ENCODE data around the gene SDC1.

The SDC1 gene

DNA sequence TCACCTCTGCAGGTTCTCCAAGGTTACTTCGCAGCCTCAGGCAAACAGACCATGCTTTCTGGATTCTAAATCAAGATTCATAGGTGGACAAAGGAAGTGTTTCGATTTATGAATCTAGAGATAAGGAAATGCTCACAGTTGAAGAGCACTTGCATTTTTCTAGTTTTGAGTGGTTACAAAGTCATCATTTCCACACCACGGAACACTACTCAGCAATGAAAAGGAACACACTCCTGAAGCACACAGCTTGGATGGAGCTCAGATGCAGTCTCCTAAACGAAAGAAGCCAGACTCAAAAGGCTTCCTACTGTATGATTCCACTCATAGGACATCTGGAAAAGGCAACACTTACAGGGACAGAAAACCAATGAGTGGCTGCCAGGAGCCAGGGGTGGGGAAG, 31.7 kb downstream of the SDC1 start:
- no peak for DNase-seq (ENCODE audit: low read depth, low spot score)
- in situ Hi-C loops (cut with HindIII; ENCODE audit: low sequenced_read_pairs) = no loop called here

DNA sequence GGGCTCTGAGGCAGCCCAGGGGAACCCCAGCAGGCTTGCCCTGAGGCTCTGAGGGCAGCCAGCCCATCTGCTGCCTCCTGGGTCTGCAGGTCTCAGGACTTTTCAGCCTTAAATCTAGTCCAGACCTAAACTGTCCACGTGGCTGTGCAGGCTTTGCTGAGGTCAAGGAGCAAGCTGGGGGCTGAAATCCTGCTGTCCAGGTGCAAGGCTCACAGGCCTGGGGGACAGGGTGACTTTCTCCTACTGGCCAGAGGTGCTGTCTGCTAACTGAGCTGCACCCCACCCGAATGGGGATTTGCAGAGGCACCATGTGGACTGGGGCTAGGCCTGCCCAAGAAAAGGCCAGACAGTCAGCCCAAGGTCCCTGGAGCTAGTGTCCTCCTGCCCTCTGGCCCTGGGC, 32.1 kb downstream of the SDC1 start:
- in situ Hi-C loops (cut with HindIII; ENCODE audit: low sequenced_read_pairs) = no loop called here
- DNase-seq (ENCODE audit: low read depth, low spot score) = no peak
- TF ChIP-seq, protein P1, sequence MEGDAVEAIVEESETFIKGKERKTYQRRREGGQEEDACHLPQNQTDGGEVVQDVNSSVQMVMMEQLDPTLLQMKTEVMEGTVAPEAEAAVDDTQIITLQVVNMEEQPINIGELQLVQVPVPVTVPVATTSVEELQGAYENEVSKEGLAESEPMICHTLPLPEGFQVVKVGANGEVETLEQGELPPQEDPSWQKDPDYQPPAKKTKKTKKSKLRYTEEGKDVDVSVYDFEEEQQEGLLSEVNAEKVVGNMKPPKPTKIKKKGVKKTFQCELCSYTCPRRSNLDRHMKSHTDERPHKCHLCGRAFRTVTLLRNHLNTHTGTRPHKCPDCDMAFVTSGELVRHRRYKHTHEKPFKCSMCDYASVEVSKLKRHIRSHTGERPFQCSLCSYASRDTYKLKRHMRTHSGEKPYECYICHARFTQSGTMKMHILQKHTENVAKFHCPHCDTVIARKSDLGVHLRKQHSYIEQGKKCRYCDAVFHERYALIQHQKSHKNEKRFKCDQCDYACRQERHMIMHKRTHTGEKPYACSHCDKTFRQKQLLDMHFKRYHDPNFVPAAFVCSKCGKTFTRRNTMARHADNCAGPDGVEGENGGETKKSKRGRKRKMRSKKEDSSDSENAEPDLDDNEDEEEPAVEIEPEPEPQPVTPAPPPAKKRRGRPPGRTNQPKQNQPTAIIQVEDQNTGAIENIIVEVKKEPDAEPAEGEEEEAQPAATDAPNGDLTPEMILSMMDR (IDR thresholded peaks at IDR 0.05; ENCODE audit: low read depth, low read length) = no peak
- no peak overlapping the region for H3K4me3 ChIP-seq (ENCODE audit: low read depth, low read length)

More for the DNA sequence above, 31.7 kb downstream of the SDC1 start:
- TF ChIP-seq, protein P1 (IDR thresholded peaks at IDR 0.05; ENCODE audit: low read depth, low read length) = no peak
- H3K4me3 ChIP-seq (ENCODE audit: low read depth, low read length) = no peak overlapping the region

DNA sequence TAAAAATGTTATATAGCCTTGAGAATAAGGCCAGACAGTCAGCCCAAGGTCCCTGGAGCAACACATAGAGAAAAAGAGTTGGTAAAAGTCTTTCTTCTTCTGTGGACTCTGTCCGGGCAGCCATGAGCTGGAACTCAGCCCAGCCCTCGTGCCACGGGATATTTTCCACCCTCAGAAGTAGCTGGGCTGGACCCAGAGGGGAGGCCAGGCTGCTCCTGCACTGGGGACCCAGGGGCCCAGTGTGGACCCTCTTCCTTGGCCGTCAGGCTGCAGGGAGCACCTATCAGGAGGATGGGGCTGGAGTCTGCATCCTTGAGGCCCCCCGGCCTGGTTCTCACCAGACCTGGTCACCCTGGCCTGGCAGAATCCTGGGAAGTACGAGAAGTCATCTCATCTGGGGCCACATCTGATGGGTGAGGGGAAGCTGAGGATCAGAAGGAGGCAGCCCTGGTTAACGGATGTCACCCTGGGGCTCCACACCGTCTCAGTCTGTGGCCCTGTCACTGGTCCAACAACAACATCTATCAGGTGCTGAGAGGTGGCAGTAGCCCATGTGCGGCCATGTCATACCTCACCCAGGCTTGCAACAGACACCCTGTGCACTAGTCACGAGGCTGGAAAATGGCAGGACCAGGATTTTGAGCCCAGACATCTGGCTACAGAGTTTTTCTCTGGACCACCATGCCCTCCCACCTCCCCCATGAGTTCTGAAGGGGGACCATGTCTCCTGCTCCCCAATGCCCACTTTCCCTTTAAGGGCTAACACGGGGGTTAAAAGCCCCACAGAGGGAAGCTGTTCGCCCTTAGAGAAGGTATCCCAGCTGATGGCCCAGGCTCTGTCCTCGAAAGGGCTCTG, 33.0 kb downstream of the SDC1 start:
- no peak overlapping the region for H3K4me3 ChIP-seq (ENCODE audit: low read depth, low read length)
- in situ Hi-C loops (cut with HindIII; ENCODE audit: low sequenced_read_pairs) = no loop called here
- TF ChIP-seq, protein P1 (IDR thresholded peaks at IDR 0.05; ENCODE audit: low read depth, low read length) = no peak
- no peak for DNase-seq (ENCODE audit: low read depth, low spot score)

DNA sequence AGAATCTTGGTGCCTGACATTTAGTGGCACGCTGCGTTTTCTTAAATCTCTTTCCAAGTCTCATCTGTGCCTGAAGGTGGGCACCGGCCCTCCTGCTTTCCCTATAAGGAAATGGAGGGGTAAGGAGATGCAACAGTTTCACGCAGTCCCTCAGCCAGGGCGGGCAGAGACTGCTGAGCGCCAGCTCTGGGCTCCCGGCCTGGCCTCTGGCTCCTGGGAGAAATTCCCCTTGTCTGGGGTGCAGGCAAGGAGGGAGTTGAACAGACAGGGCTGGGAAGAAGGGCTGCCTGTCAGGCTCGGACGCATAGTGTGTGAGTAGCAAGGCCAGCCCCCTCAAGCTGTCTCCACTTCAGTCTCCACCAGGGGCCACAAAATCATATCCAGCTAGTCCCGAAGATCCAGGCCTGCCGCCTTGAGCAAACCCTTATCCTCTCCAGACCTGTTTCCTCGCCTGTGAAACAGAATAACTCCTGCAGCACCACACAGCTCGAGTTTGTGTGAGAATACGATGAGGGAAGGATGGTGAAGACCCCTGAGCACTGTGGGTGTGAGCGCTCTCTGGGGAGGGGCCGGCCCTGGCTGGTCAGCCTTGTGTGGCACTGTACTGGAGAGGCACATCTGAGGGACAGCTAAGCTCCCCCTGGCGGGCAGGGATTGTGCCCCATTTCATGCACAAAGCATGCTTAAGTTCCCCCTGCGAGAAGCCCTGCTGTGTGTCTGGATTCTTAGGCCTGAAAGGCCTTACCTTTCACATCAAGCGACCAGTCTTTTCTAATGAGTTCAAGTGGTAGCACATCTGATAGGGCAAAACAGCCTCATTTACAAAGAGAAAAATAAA, 33.8 kb downstream of the SDC1 start:
- no peak overlapping the region for H3K4me3 ChIP-seq (ENCODE audit: low read depth, low read length)
- in situ Hi-C loops (cut with HindIII; ENCODE audit: low sequenced_read_pairs) = no loop called here
- TF ChIP-seq, protein P1 (IDR thresholded peaks at IDR 0.05; ENCODE audit: low read depth, low read length) = no peak
- DNase-seq (ENCODE audit: low read depth, low spot score) = no peak

DNA sequence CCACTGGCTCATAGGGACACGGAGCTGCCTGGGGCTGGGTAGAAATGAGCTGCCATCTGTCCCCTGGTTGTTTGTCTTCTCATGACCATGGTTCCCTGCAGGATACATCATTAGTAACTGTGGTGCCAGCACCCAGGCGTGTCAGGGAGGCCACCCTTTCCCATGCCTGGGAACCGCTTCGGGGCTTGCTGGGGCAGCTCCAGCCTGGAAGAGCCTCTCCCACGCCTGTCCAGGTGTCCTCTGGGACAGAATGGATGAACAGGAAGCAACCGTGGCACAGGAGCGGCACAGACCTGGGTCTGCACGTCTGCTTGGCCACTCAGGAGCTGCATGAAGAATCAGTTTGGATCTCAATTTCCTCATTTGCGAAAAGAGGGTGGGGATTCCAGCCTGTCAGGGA, 34.8 kb downstream of the SDC1 start:
- TF ChIP-seq, protein P1 (IDR thresholded peaks at IDR 0.05; ENCODE audit: low read depth, low read length) = no peak
- in situ Hi-C loops (cut with HindIII; ENCODE audit: low sequenced_read_pairs) = no loop called here
- no peak for DNase-seq (ENCODE audit: low read depth, low spot score)
- H3K4me3 ChIP-seq (ENCODE audit: low read depth, low read length) = no peak overlapping the region

DNA sequence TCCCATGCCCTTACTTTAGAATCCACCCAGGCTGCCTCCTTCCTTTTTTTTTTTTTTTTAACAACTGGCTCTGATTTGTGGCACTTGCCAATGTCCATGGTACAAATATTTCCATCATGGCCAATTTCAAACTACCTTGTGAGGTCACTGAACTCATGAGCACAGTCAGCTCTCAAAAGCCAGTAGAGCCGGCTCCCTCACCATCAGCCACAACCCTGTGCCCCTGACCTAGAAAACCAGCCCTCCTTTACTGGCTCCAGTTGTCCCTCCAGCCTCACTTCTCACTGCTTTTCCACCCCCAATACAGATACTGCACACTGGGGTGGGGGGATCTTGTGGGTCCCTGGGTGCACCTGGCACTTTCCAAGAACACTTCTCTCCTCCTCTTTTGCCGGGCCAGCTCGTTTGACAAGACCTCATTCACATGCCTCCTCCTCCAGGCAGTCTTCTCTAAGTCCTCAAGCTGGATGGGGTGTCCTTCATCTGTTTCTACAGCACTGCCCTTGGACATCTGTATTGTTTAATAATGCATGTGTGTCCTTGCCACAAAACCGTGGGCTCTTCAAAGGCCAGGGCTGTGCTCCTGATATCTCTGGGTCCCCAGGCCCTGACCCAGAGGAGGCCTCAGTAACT, 35.5 kb downstream of the SDC1 start:
- in situ Hi-C loops (cut with HindIII; ENCODE audit: low sequenced_read_pairs) = no loop called here
- no peak for DNase-seq (ENCODE audit: low read depth, low spot score)
- no peak overlapping the region for H3K4me3 ChIP-seq (ENCODE audit: low read depth, low read length)
- TF ChIP-seq, protein P1 (IDR thresholded peaks at IDR 0.05; ENCODE audit: low read depth, low read length) = no peak

All from astrocyte of the spinal cord (primary cell).